Endothelial cell of umbilical vein (primary cell): ENCODE measurements around the gene EZR. TPM values are rescaled to one million over a fixed set of nuclear protein-coding genes. Genes with fewer than 3 reads are reported as not detected.

Experiments used
- BruUV-seq: library from RNA; stranded (reverse); fragments of 400-500 nt; replicated peaks from 2 replicates; lab custom pipeline; 2021; lab: Mats Ljungman, UMichigan
- CTCF ChIA-PET: fragments of 300-600, 350-600 bp; sonication (Branson Sonifier 250); formaldehyde crosslinking; loops from one replicate; lab custom pipeline; 2021; ENCODE audit warnings: antibody characterized with exemption, inconsistent platforms; lab: Charles Lee
- POLR2A ChIA-PET: fragments of 300-600, 350-600 bp; sonication (Branson Sonifier 250); formaldehyde crosslinking; loops from one replicate; lab custom pipeline; 2021; ENCODE audit warnings: antibody characterized with exemption, inconsistent platforms; lab: Charles Lee
- DNase-seq: peaks from one replicate; pipeline ENCODE4 v3.0.0-alpha.2; 2011; ENCODE audit warnings: low read depth, low spot score
- FAIRE-seq: peaks from 2 replicates; lab custom pipeline; 2011; peaks lifted over from hg19 to GRCh38; lab: Jason Lieb, UNC
- H2AFZ ChIP-seq: 2 replicates; pipeline ENCODE4 v1.6.0; 2012; ENCODE audit warnings: low read depth, low read length, control low read depth, inconsistent platforms
- H3K27ac ChIP-seq: 2 replicates; pipeline ENCODE4 v1.5.1; 2011; ENCODE audit warnings: low read depth, mild to moderate bottlenecking, control low read depth, low read length, moderate library complexity; ENCODE audit not compliant: insufficient read depth
- H3K27me3 ChIP-seq, 2 experiments: 2 replicates each; pipeline versions ENCODE4 v1.6.0 to v1.6.1; 2011; ENCODE audit warnings: low read length in 2 of 2, mixed read lengths in 1 of 2; ENCODE audit not compliant: control insufficient read depth in 2 of 2, insufficient read depth in 2 of 2
- H3K36me3 ChIP-seq, 2 experiments: 2 replicates in 1 of 2; 3 replicates in 1 of 2; pipeline ENCODE4 v1.5.1; 2011; ENCODE audit warnings: low read length in 2 of 2, mild to moderate bottlenecking in 1 of 2, moderate library complexity in 1 of 2; ENCODE audit not compliant: control insufficient read depth in 2 of 2, insufficient read depth in 2 of 2; ENCODE audit errors: extremely low read depth in 1 of 2
- H3K4me1 ChIP-seq: 3 replicates; pipeline ENCODE4 v1.5.1; 2011; ENCODE audit warnings: mild to moderate bottlenecking, low read length; ENCODE audit not compliant: control insufficient read depth, insufficient read depth; ENCODE audit errors: extremely low read depth
- H3K4me2 ChIP-seq: 2 replicates; pipeline ENCODE4 v1.6.1; 2011; ENCODE audit warnings: low read length, control low read depth, mixed read lengths; ENCODE audit not compliant: insufficient read depth
- H3K4me3 ChIP-seq, 3 experiments: fragments of 200-600 bp in 1 of 3; sonication (generic), shearing (Covaris generic) in 1 of 3; replicated peaks in 1 of 3; 2 replicates each; pipeline ENCODE4 v1.5.1; 2011 to 2016; ENCODE audit warnings: control low read depth in 3 of 3, low read length in 3 of 3, mild to moderate bottlenecking in 2 of 3, inconsistent platforms in 1 of 3, low read depth in 1 of 3, moderate library complexity in 1 of 3; ENCODE audit not compliant: insufficient read depth in 1 of 3
- H3K79me2 ChIP-seq: 2 replicates; pipeline ENCODE4 v1.6.0; 2012; ENCODE audit warnings: low read length, inconsistent platforms; ENCODE audit not compliant: control insufficient read depth, insufficient read depth
- H3K9ac ChIP-seq: replicated peaks from 2 replicates; pipeline ENCODE3; 2011; ENCODE audit warnings: low read length, control low read depth; ENCODE audit not compliant: insufficient read depth; ENCODE audit errors: extremely low read depth
- H3K9me1 ChIP-seq: replicated peaks from 3 replicates; pipeline ENCODE4 v1.6.0; 2011; ENCODE audit warnings: mild to moderate bottlenecking, low read length; ENCODE audit not compliant: control insufficient read depth, insufficient read depth; ENCODE audit errors: extremely low read depth
- H3K9me3 ChIP-seq: replicated peaks from 2 replicates; pipeline ENCODE4 v1.5.1; 2012; ENCODE audit warnings: low read length, inconsistent platforms; ENCODE audit not compliant: control insufficient read depth, insufficient read depth
- H4K20me1 ChIP-seq: replicated peaks from 2 replicates; pipeline ENCODE3; 2011; ENCODE audit warnings: mild to moderate bottlenecking, low read length; ENCODE audit not compliant: control insufficient read depth, insufficient read depth; ENCODE audit errors: extremely low read depth
- FOS ChIP-seq: IDR thresholded peaks from 2 replicates; pipeline ENCODE4 v1.6.1; 2011; ENCODE audit warnings: mild to moderate bottlenecking, low read length, moderate library complexity, borderline replicate concordance; ENCODE audit not compliant: insufficient read depth
- GATA2 ChIP-seq: IDR thresholded peaks from 2 replicates; pipeline ENCODE4 v1.7.0; 2011; ENCODE audit warnings: low read depth, mild to moderate bottlenecking, moderate library complexity, mixed read lengths, low read length; ENCODE audit not compliant: insufficient read length, insufficient read depth
- JUN ChIP-seq: IDR thresholded peaks from 2 replicates; pipeline ENCODE4 v1.6.1; 2011; ENCODE audit warnings: borderline replicate concordance, low read depth; ENCODE audit not compliant: insufficient read length, insufficient read depth
- dilution Hi-C: fragments of 300-500 bp; cut with MboI; formaldehyde crosslinking; loops from one replicate; pipeline ENCODE4 v1.15.0; 2019; ENCODE audit warnings: low sequenced_read_pairs; ENCODE audit not compliant: extremely low pct_ligation_motif_present
- intact Hi-C: fragments of 100-400 bp; cut with micrococcal nuclease; formaldehyde crosslinking; loops from one replicate; pipeline ENCODE4 v1.10.0; 2022
- polyA plus RNA-seq, 4 experiments: library from polyadenylated mRNA; depleted of rRNA in 3 of 4; stranded (reverse) in 3 of 4; unstranded in 1 of 4; fragments of >200 nt; gene quantifications; 2 replicates each; pipeline versions ENCODE4 v1.2.1 to v1.2.3, GENCODE V29; 2011 to 2012; ENCODE audit warnings: missing spikeins in 1 of 4
- total RNA-seq: library from RNA; stranded (reverse); gene quantifications from 2 replicates; pipeline ENCODE4 v1.2.3, GENCODE V29; 2021
- TF ChIP-seq, protein P1 (sequence below): IDR thresholded peaks from 2 replicates; pipeline ENCODE4 v1.6.1; 2011; ENCODE audit not compliant: insufficient read depth, insufficient read length
- TF ChIP-seq, protein P2 (sequence below), 2 donors: IDR thresholded peaks; 1 replicate in 1 of 2; 2 replicates in 1 of 2; pipeline ENCODE4 v1.5.1; 2011; ENCODE audit warnings: low read length in 2 of 2, mild to moderate bottlenecking in 2 of 2, moderate library complexity in 2 of 2, control low read depth in 1 of 2, inconsistent platforms in 1 of 2, low read depth in 1 of 2; ENCODE audit not compliant: insufficient read depth in 1 of 2; ENCODE audit errors: extremely low read depth in 1 of 2

The EZR gene
- total and polyA plus RNA-seq, 2 donors (not counting 3 experiments of a cell fraction or from before 2014, with no cell fraction given): 58.5 to 108 TPM

- dilution Hi-C loops: no loop called here
- H3K4me2 ChIP-seq: no peak overlapping the region
These were observed 67.2 kb downstream of the EZR start for GRCh38 chr6:158751921-158752320.

More at GRCh38 chr6:158751921-158752320, 67.2 kb downstream of the EZR start:
- no peak overlapping the region for H3K27ac ChIP-seq
- BruUV-seq: no TSS peak
- TF ChIP-seq JUN (no peak), FOS (no peak), GATA2 (no peak)
- TF ChIP-seq, protein P1, sequence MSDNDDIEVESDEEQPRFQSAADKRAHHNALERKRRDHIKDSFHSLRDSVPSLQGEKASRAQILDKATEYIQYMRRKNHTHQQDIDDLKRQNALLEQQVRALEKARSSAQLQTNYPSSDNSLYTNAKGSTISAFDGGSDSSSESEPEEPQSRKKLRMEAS: no peak
- TF ChIP-seq, protein P2, sequence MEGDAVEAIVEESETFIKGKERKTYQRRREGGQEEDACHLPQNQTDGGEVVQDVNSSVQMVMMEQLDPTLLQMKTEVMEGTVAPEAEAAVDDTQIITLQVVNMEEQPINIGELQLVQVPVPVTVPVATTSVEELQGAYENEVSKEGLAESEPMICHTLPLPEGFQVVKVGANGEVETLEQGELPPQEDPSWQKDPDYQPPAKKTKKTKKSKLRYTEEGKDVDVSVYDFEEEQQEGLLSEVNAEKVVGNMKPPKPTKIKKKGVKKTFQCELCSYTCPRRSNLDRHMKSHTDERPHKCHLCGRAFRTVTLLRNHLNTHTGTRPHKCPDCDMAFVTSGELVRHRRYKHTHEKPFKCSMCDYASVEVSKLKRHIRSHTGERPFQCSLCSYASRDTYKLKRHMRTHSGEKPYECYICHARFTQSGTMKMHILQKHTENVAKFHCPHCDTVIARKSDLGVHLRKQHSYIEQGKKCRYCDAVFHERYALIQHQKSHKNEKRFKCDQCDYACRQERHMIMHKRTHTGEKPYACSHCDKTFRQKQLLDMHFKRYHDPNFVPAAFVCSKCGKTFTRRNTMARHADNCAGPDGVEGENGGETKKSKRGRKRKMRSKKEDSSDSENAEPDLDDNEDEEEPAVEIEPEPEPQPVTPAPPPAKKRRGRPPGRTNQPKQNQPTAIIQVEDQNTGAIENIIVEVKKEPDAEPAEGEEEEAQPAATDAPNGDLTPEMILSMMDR (IDR thresholded peaks at IDR 0.05; ENCODE audit: extremely low read depth in 1 of 2, insufficient read depth in 1 of 2, low read depth in 1 of 2, low read length in 2 of 2): no peak
- ChIA-PET POLR2A (no interaction called here), CTCF (interaction anchor here (2.3 kb wide), 1 partner anchor 33 kb away, joined by 7 read pairs; no protein-coding TSS in a partner anchor)
- H3K4me3 ChIP-seq: no peak overlapping the region
- no peaks in the 10 kb centered on the region for H4K20me1 ChIP-seq
- H3K27me3 ChIP-seq: no peaks in the 10 kb centered on the region
- H3K9ac ChIP-seq: no peak overlapping the region
- H3K4me1 ChIP-seq: peaks cover 7% of the 10 kb centered on the region
- no peaks in the 10 kb centered on the region for H3K9me1 ChIP-seq
- no peaks in the 10 kb centered on the region for H3K9me3 ChIP-seq
- no peaks in the 10 kb centered on the region for H3K36me3 ChIP-seq
- intact Hi-C loops: no loop called here
- no peak for DNase-seq
- H2AFZ ChIP-seq: no peak overlapping the region
- no peaks in the 10 kb centered on the region for H3K79me2 ChIP-seq
- no peak for FAIRE-seq
